NCI-H774 (cell line): ENCODE measurements around the gene NIN.

Experiments used
- DNase-seq: peaks from one replicate; lab custom pipeline; 2025; lab: John Stamatoyannopoulos, UW

The NIN gene

GRCh38 chr14:50830932-50831725 lies at the start of gene NIN:
NIN (minus strand) TSS chr14:50831162; CDS start chr14:50822056, 9,106 bp downstream.
- peak; percentile 45 for DNase-seq

- DNase-seq = no peak
These were observed 44.6 kb upstream of the NIN start for GRCh38 chr14:50875359-50876070.

- no peak for DNase-seq
These were observed 43.8 kb upstream of the NIN start for GRCh38 chr14:50874757-50875156.

- no peak for DNase-seq
These were observed 41.2 kb upstream of the NIN start, which contains the start of gene ABHD12B for GRCh38 chr14:50871914-50872732. ABHD12B (plus strand) TSS chr14:50872053; CDS start chr14:50872175, 122 bp downstream.

- DNase-seq = no peak
These were observed 40.3 kb upstream of the NIN start for GRCh38 chr14:50871228-50871627.

- DNase-seq = no peak
These were observed 34.6 kb upstream of the NIN start for GRCh38 chr14:50865391-50866076.

- no peak for DNase-seq
These were observed 34.0 kb upstream of the NIN start for GRCh38 chr14:50864946-50865345.

GRCh38 chr14:50864237-50864636 lies 33.3 kb upstream of the NIN start:
- DNase-seq = no peak

- no peak for DNase-seq
These were observed 31.1 kb upstream of the NIN start for GRCh38 chr14:50862036-50862570.

- DNase-seq = peak; percentile 50
These were observed 29.6 kb upstream of the NIN start for GRCh38 chr14:50860478-50861086.

GRCh38 chr14:50859296-50859624 lies 28.3 kb upstream of the NIN start:
- no peak for DNase-seq

- DNase-seq = no peak
These were observed 25.7 kb upstream of the NIN start for GRCh38 chr14:50856660-50857059.

- DNase-seq = no peak
These were observed 24.6 kb upstream of the NIN start for GRCh38 chr14:50855558-50855957.

- DNase-seq = no peak
These were observed 23.6 kb upstream of the NIN start for GRCh38 chr14:50854521-50854920.

- DNase-seq = no peak
These were observed 22.9 kb upstream of the NIN start for GRCh38 chr14:50853891-50854290.

- DNase-seq = no peak
These were observed 15.4 kb upstream of the NIN start for GRCh38 chr14:50846226-50846880.

- DNase-seq = no peak
These were observed 14.2 kb upstream of the NIN start for GRCh38 chr14:50845166-50845565.

- DNase-seq = no peak
These were observed 13.4 kb upstream of the NIN start for GRCh38 chr14:50844391-50844790.

GRCh38 chr14:50839691-50840090 lies 8.7 kb upstream of the NIN start:
- no peak for DNase-seq

- DNase-seq = no peak
These were observed 8.1 kb upstream of the NIN start for GRCh38 chr14:50839048-50839447.
